Endothelial cell (in vitro differentiated cells): ENCODE measurements around the gene CDKAL1. TPM values are rescaled to one million over a fixed set of nuclear protein-coding genes. Genes with fewer than 3 reads are reported as not detected.

Source experiments
- DNase-seq: peaks from one replicate; pipeline ENCODE4 v3.0.0; 2021; ENCODE audit warnings: low spot score
- H3K27ac Mint-ChIP-seq: one replicate; pipeline ENCODE4 v1.8.0; 2021; ENCODE audit warnings: mixed read lengths, inconsistent platforms; ENCODE audit not compliant: unreplicated experiment
- H3K27me3 Mint-ChIP-seq: one replicate; pipeline ENCODE4 v1.8.0; 2021; ENCODE audit warnings: mild to moderate bottlenecking, moderate library complexity, mixed read lengths, inconsistent platforms; ENCODE audit not compliant: unreplicated experiment
- H3K36me3 Mint-ChIP-seq: one replicate; pipeline ENCODE4 v1.8.0; 2021; ENCODE audit warnings: mild to moderate bottlenecking, low read depth, mixed read lengths, inconsistent platforms; ENCODE audit not compliant: unreplicated experiment
- H3K4me1 Mint-ChIP-seq: one replicate; pipeline ENCODE4 v1.8.0; 2021; ENCODE audit warnings: mild to moderate bottlenecking, mixed read lengths, inconsistent platforms; ENCODE audit not compliant: unreplicated experiment
- H3K4me3 Mint-ChIP-seq: one replicate; pipeline ENCODE4 v1.8.0; 2021; ENCODE audit warnings: mild to moderate bottlenecking, mixed read lengths, inconsistent platforms; ENCODE audit not compliant: unreplicated experiment
- H3K9me3 Mint-ChIP-seq: one replicate; pipeline ENCODE4 v1.8.0; 2021; ENCODE audit warnings: mixed read lengths, inconsistent platforms; ENCODE audit not compliant: unreplicated experiment
- total RNA-seq: library from RNA; stranded (reverse); fragmentation: NEBNext Ultra II Directional; extraction: Animal tissue kit (Norgen Biotek cat#: 25700); gene quantifications from one replicate; pipeline ENCODE4 v1.2.1, GENCODE V29; 2021; ENCODE audit not compliant: unreplicated experiment
- TF ChIP-seq, protein P1 (sequence below): fragments of 200-600 bp; sonication (generic); IDR thresholded peaks from one replicate; pipeline ENCODE4 v1.5.0; 2021; ENCODE audit warnings: antibody characterized with exemption; ENCODE audit not compliant: unreplicated experiment

CDKAL1 gene
- total RNA-seq, 1 donor from 2014 or later = 43.9 TPM

DNA sequence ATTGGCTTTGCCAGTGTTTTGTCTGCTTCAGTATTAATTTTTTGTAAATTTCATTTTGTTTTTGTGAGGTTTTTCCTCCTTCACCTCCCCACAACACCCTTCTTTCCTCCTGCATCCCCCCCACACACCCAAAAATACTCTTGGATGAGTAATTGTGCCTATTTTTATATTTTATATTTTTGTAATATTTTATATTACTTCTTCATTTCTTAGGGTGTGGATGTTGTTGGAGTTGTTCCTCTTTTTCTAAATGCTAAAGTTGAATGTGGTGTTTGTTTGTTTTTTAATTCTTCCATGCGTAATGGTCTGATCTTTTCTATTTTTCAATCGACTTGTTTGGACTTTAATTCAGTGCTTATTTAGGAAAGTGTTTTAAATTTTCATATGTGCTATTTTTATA is 638.8 kb downstream of the CDKAL1 start:
- no peak overlapping the region for H3K4me3 Mint-ChIP-seq
- DNase-seq = no peak
- TF ChIP-seq, protein P1, sequence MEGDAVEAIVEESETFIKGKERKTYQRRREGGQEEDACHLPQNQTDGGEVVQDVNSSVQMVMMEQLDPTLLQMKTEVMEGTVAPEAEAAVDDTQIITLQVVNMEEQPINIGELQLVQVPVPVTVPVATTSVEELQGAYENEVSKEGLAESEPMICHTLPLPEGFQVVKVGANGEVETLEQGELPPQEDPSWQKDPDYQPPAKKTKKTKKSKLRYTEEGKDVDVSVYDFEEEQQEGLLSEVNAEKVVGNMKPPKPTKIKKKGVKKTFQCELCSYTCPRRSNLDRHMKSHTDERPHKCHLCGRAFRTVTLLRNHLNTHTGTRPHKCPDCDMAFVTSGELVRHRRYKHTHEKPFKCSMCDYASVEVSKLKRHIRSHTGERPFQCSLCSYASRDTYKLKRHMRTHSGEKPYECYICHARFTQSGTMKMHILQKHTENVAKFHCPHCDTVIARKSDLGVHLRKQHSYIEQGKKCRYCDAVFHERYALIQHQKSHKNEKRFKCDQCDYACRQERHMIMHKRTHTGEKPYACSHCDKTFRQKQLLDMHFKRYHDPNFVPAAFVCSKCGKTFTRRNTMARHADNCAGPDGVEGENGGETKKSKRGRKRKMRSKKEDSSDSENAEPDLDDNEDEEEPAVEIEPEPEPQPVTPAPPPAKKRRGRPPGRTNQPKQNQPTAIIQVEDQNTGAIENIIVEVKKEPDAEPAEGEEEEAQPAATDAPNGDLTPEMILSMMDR = no peak
- no peaks in the 10 kb centered on the region for H3K4me1 Mint-ChIP-seq
- no peaks in the 10 kb centered on the region for H3K36me3 Mint-ChIP-seq
- no peak overlapping the region for H3K27ac Mint-ChIP-seq
- peaks cover 4% of the 10 kb centered on the region for H3K27me3 Mint-ChIP-seq
- no peaks in the 10 kb centered on the region for H3K9me3 Mint-ChIP-seq

DNA sequence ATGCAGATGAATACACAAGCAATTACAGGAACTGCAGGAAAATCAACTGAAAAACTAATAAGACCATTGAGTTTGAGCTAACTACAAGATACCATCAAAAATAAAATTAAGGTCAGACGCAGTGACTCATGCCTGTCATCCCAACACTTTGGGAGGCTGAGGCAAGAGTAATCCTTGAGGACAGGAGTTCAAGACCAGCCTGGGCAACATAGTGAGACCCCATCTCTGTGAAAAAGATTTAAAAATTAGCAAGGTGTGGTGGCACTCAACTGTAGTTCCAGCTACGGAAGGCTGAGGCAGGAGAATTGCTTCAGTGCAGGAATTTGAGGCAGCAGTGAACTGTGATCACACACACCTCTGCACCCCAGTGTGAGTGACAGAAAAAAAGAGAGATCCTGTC is 639.4 kb downstream of the CDKAL1 start:
- TF ChIP-seq, protein P1 = no peak
- Mint-ChIP-seq H3K4me3 (no peak overlapping the region), H3K27me3 (peaks cover 4% of the 10 kb centered on the region), H3K9me3 (no peaks in the 10 kb centered on the region), H3K27ac (no peak overlapping the region), H3K36me3 (no peaks in the 10 kb centered on the region), H3K4me1 (no peaks in the 10 kb centered on the region)
- DNase-seq = no peak

DNA sequence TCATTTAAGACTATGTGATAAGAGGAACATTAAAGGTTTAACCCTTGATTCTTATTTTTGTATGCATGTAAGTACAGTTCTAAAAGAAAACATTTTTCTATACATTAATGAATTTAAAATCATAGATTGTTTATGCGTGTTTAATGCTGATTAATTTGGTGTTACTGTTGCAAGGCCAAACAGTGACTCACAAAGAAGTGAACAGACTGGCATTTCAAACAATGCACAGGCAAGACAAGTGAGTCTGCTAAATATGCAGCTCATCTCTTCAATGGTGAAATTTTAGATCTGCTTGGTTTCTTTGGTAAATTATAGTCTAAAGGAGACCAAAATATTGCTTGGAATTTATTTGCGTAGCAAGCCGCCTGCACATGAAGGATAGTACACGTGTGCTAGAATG is 641.9 kb downstream of the CDKAL1 start:
- H3K27me3 Mint-ChIP-seq = peaks cover 4% of the 10 kb centered on the region
- no peak overlapping the region for H3K4me3 Mint-ChIP-seq
- H3K36me3 Mint-ChIP-seq = no peaks in the 10 kb centered on the region
- DNase-seq = no peak
- no peak overlapping the region for H3K27ac Mint-ChIP-seq
- TF ChIP-seq, protein P1 = no peak
- no peaks in the 10 kb centered on the region for H3K9me3 Mint-ChIP-seq
- H3K4me1 Mint-ChIP-seq = no peaks in the 10 kb centered on the region

DNA sequence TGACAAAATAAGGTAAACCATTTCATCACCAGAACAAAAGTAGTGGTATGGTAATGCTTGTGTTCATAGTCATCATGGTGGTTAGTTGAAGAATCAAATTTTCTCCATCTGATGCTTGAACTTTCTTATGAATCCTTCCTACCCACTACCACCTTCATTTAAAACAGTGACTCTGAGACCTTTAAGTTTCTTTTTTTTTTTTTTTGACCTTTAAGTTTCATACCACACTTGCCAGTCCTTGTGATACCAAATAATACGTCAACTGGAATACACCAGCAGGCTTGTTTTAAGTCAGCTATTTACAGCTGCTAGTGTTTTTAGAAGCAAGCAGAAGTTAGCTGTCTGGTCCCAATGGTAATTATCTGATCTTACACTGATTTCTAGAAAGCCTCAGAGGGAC is 645.9 kb downstream of the CDKAL1 start:
- H3K27me3 Mint-ChIP-seq = no peaks in the 10 kb centered on the region
- TF ChIP-seq, protein P1 = no peak
- H3K9me3 Mint-ChIP-seq = no peaks in the 10 kb centered on the region
- no peaks in the 10 kb centered on the region for H3K36me3 Mint-ChIP-seq
- DNase-seq = no peak
- no peaks in the 10 kb centered on the region for H3K4me1 Mint-ChIP-seq
- no peak overlapping the region for H3K27ac Mint-ChIP-seq
- no peak overlapping the region for H3K4me3 Mint-ChIP-seq

DNA sequence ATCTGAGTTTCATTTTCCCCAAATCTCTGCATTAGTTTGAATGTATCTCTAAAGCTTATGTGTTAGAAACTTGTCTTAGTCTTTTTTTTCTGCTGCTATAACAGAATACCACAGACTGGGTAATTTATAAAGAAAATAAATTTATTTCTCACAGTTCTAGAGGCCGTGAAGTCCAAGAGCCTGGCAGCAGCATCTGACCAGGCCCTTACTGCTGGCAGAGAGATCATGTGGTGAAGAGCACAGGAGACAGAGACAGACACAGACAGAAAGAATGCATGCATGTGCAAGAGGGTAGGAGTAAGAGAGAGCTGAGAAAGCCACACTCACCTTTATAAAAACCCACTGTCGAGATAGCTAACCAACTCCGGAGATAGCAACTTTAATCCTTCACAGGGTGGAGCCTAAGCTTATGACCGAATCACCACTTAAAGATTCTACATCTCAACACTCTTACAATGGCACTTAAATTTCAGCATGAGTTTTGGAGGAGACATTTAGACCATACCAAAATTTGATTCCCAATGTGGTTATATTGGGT is 646.6 kb downstream of the CDKAL1 start:
- TF ChIP-seq, protein P1 = no peak
- no peak for DNase-seq
- no peak overlapping the region for H3K27ac Mint-ChIP-seq
- H3K27me3 Mint-ChIP-seq = no peaks in the 10 kb centered on the region
- H3K36me3 Mint-ChIP-seq = no peaks in the 10 kb centered on the region
- H3K9me3 Mint-ChIP-seq = no peaks in the 10 kb centered on the region
- no peaks in the 10 kb centered on the region for H3K4me1 Mint-ChIP-seq
- H3K4me3 Mint-ChIP-seq = no peak overlapping the region
